GM18526 (cell line): ENCODE results near the gene LMX1B.

ENCODE experiments used
- POLR2A ChIP-seq: IDR thresholded peaks from 3 replicates; pipeline ENCODE4 v1.6.1; 2011; ENCODE audit not compliant: insufficient read length; ENCODE audit errors: extremely low read depth

LMX1B gene

GRCh38 chr9:126695701-126696400 is 82.1 kb downstream of the LMX1B start:
- no peak for TF ChIP-seq POLR2A

- TF ChIP-seq POLR2A, result no peak
Observed at GRCh38 chr9:126696401-126697145, 82.8 kb downstream of the LMX1B start.

GRCh38 chr9:126697330-126697729 is 83.6 kb downstream of the LMX1B start:
- TF ChIP-seq POLR2A, result no peak

- no peak for TF ChIP-seq POLR2A
Observed at GRCh38 chr9:126698251-126698650, 84.5 kb downstream of the LMX1B start.

- TF ChIP-seq POLR2A, result no peak
Observed at GRCh38 chr9:126698756-126699155, 85.0 kb downstream of the LMX1B start.

- no peak for TF ChIP-seq POLR2A
Observed at GRCh38 chr9:126699401-126699881, 85.7 kb downstream of the LMX1B start.

- TF ChIP-seq POLR2A, result no peak
Observed at GRCh38 chr9:126700296-126700695, 86.6 kb downstream of the LMX1B start.

- TF ChIP-seq POLR2A, result no peak
Observed at GRCh38 chr9:126700903-126701812, 87.4 kb downstream of the LMX1B start.

GRCh38 chr9:126701813-126702140 is 88.0 kb downstream of the LMX1B start:
- no peak for TF ChIP-seq POLR2A

- no peak for TF ChIP-seq POLR2A
Observed at GRCh38 chr9:126702151-126703001, 88.6 kb downstream of the LMX1B start.

GRCh38 chr9:126703002-126703865 is 89.5 kb downstream of the LMX1B start:
- TF ChIP-seq POLR2A, result no peak

- TF ChIP-seq POLR2A, result no peak
Observed at GRCh38 chr9:126703866-126704156, 90.1 kb downstream of the LMX1B start.

- TF ChIP-seq POLR2A, result no peak
Observed at GRCh38 chr9:126704157-126704891, 90.6 kb downstream of the LMX1B start.
